Measurements from ENCODE around the gene OXLD1.

Gene OXLD1

GRCh38 chr17:81687770-81688541, 21.6 kb upstream of the OXLD1 start:
- no peaks in the 10 kb centered on the region for H3K27me3 ChIP-seq (ENCODE audit: low read depth, low read length)
- no peaks in the 10 kb centered on the region for H3K9me3 ChIP-seq (ENCODE audit: control insufficient read depth in 1 of 2, low read length in 2 of 2)
- H3K4me1 ChIP-seq (ENCODE audit: control insufficient read depth in 1 of 2, insufficient read depth in 2 of 2, low read length in 2 of 2): peaks cover 9 to 16% of the 10 kb centered on the region in 2 donors
- no peak overlapping the region for H3K4me3 ChIP-seq (ENCODE audit: low read depth in 1 of 2, low read length in 2 of 2)
- no peak overlapping the region for H3K27ac ChIP-seq (ENCODE audit: low read length)
- H3K36me3 ChIP-seq (ENCODE audit: control insufficient read depth in 1 of 2, insufficient read depth in 2 of 2, low read length in 2 of 2): peaks cover 39 to 72% of the 10 kb centered on the region in 2 donors

GRCh38 chr17:81686614-81687013, 20.2 kb upstream of the OXLD1 start:
- Histone ChIP-seq H3K4me3 (ENCODE audit: low read depth in 1 of 2, low read length in 2 of 2) (no peak overlapping the region), H3K27ac (ENCODE audit: low read length) (no peak overlapping the region), H3K9me3 (ENCODE audit: control insufficient read depth in 1 of 2, low read length in 2 of 2) (no peaks in the 10 kb centered on the region)

GRCh38 chr17:81685108-81685507, 18.7 kb upstream of the OXLD1 start:
- Histone ChIP-seq H3K27me3 (ENCODE audit: low read depth, low read length) (no peaks in the 10 kb centered on the region), H3K27ac (ENCODE audit: low read length) (peak overlapping the region; percentile 53), H3K36me3 (ENCODE audit: control insufficient read depth in 1 of 2, insufficient read depth in 2 of 2, low read length in 2 of 2) (peaks cover 25 to 50% of the 10 kb centered on the region in 2 donors), H3K4me3 (ENCODE audit: low read depth in 1 of 2, low read length in 2 of 2) (peak overlapping the region; percentile 81 to 82), H3K4me1 (ENCODE audit: control insufficient read depth in 1 of 2, insufficient read depth in 2 of 2, low read length in 2 of 2) (peaks cover 9 to 25% of the 10 kb centered on the region in 2 donors), H3K9me3 (ENCODE audit: control insufficient read depth in 1 of 2, low read length in 2 of 2) (no peaks in the 10 kb centered on the region)

More at GRCh38 chr17:81686614-81687013, 20.2 kb upstream of the OXLD1 start:
- no peaks in the 10 kb centered on the region for H3K27me3 ChIP-seq (ENCODE audit: low read depth, low read length)
- H3K4me1 ChIP-seq (ENCODE audit: control insufficient read depth in 1 of 2, insufficient read depth in 2 of 2, low read length in 2 of 2): peaks cover 9 to 25% of the 10 kb centered on the region in 2 donors
- H3K36me3 ChIP-seq (ENCODE audit: control insufficient read depth in 1 of 2, insufficient read depth in 2 of 2, low read length in 2 of 2): peaks cover 33 to 60% of the 10 kb centered on the region in 2 donors

GRCh38 chr17:81684442-81684911, 18.1 kb upstream of the OXLD1 start:
- Histone ChIP-seq H3K27me3 (ENCODE audit: low read depth, low read length) (no peaks in the 10 kb centered on the region), H3K4me1 (ENCODE audit: control insufficient read depth in 1 of 2, insufficient read depth in 2 of 2, low read length in 2 of 2) (peaks cover 9 to 25% of the 10 kb centered on the region in 2 donors), H3K27ac (ENCODE audit: low read length) (peak overlapping the region; percentile 53), H3K4me3 (ENCODE audit: low read depth in 1 of 2, low read length in 2 of 2) (peak overlapping the region; percentile 81 to 82), H3K9me3 (ENCODE audit: control insufficient read depth in 1 of 2, low read length in 2 of 2) (no peaks in the 10 kb centered on the region), H3K36me3 (ENCODE audit: control insufficient read depth in 1 of 2, insufficient read depth in 2 of 2, low read length in 2 of 2) (peaks cover 25 to 50% of the 10 kb centered on the region in 2 donors)

DNA sequence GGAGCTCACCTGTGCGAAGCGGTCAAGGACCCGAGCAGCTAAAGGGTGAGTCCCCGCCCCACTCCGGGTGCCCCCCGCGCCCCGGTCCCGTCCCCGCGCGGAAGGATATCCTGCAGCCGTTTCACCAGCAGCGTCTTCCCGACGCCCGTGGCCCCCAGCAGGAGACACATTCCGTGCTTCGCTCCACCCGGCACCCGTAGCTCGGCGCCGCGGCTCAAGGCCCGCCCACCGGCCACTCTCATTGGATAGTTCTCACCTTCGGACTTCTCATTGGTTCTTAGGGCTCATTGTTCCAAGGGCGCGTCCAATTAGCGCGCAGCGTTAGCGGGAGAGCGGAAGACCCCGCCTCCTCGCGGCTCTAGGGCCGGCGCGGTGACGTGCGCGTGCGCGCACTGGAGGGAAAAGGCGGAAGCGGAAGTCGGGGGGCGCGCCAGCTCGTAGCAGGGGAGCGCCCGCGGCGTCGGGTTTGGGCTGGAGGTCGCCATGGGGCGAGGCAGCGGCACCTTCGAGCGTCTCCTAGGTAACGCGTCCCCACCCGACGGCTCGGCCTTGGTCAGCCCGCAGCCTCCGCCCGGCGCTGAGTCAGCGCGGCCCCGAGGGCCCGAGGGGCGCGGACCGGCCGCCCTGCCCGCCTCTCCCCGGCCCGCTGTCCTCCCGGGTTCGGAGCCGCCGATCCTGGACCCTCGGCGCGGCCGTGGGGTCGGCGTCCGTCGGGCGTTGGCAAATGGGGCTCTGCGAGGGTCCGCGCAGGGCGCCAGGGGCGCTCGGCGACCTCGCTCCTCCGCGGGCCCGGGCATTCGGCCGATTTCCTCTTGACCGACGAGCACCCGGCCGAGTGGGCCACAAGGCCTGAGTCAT, 17.4 kb upstream of the OXLD1 start, which contains the start of the genes ARL16 and HGS:
TSS of gene ARL16 (minus strand) at position 214 of the 858 bp plus-strand sequence. CDS start at position 170, 44 bp downstream.
TSS of gene HGS (plus strand) at position 428 of the 858 bp plus-strand sequence. CDS start at position 484, 56 bp downstream.
- Histone ChIP-seq H3K4me3 (ENCODE audit: low read depth in 1 of 2, low read length in 2 of 2) (peak within 1 kb of the TSS; percentile 81 to 82), H3K4me1 (ENCODE audit: control insufficient read depth in 1 of 2, insufficient read depth in 2 of 2, low read length in 2 of 2) (peaks cover 9 to 25% of the 10 kb centered on the region in 2 donors), H3K9me3 (ENCODE audit: control insufficient read depth in 1 of 2, low read length in 2 of 2) (no peaks in the 10 kb centered on the region), H3K36me3 (ENCODE audit: control insufficient read depth in 1 of 2, insufficient read depth in 2 of 2, low read length in 2 of 2) (peaks cover 21 to 44% of the 10 kb centered on the region in 2 donors), H3K27me3 (ENCODE audit: low read depth, low read length) (no peaks in the 10 kb centered on the region), H3K27ac (ENCODE audit: low read length) (peak within 1 kb of the TSS; percentile 56)

DNA sequence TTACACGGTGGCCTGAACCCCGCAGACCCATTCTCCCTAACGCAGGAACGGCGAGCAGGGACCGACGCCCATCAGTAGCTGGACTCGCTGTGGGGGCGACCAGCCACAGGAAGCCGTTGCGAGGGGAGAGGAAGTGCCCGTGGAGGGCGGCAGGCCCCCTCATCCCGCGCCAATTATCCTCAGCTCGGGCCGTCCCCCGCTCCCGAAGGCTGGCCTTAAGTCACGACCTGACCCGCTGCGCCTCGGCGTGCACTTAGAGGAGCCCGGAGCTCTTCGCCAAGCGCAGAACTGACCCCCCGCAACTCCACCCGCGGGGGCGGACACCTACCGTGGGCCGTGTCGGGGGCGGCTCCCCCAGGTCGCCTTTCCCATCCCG, 16.8 kb upstream of the OXLD1 start:
- H3K27ac ChIP-seq (ENCODE audit: low read length): peak overlapping the region; percentile 56
- H3K27me3 ChIP-seq (ENCODE audit: low read depth, low read length): no peaks in the 10 kb centered on the region
- H3K4me3 ChIP-seq (ENCODE audit: low read depth in 1 of 2, low read length in 2 of 2): peak overlapping the region; percentile 81 to 82
- peaks cover 9 to 25% of the 10 kb centered on the region in 2 donors for H3K4me1 ChIP-seq (ENCODE audit: control insufficient read depth in 1 of 2, insufficient read depth in 2 of 2, low read length in 2 of 2)
- peaks cover 15 to 38% of the 10 kb centered on the region in 2 donors for H3K36me3 ChIP-seq (ENCODE audit: control insufficient read depth in 1 of 2, insufficient read depth in 2 of 2, low read length in 2 of 2)
- no peaks in the 10 kb centered on the region for H3K9me3 ChIP-seq (ENCODE audit: control insufficient read depth in 1 of 2, low read length in 2 of 2)

GRCh38 chr17:81682565-81683207, 16.3 kb upstream of the OXLD1 start:
- no peaks in the 10 kb centered on the region for H3K27me3 ChIP-seq (ENCODE audit: low read depth, low read length)
- no peaks in the 10 kb centered on the region for H3K9me3 ChIP-seq (ENCODE audit: control insufficient read depth in 1 of 2, low read length in 2 of 2)
- H3K4me3 ChIP-seq (ENCODE audit: low read depth in 1 of 2, low read length in 2 of 2): peak overlapping the region; percentile 81 to 82
- H3K36me3 ChIP-seq (ENCODE audit: control insufficient read depth in 1 of 2, insufficient read depth in 2 of 2, low read length in 2 of 2): peaks cover 14 to 33% of the 10 kb centered on the region in 2 donors
- H3K4me1 ChIP-seq (ENCODE audit: control insufficient read depth in 1 of 2, insufficient read depth in 2 of 2, low read length in 2 of 2): peaks cover 9 to 25% of the 10 kb centered on the region in 2 donors
- H3K27ac ChIP-seq (ENCODE audit: low read length): peak overlapping the region; percentile 56

- H3K36me3 ChIP-seq (ENCODE audit: control insufficient read depth in 1 of 2, insufficient read depth in 2 of 2, low read length in 2 of 2): peaks cover 6 to 23% of the 10 kb centered on the region in 2 donors
- H3K4me3 ChIP-seq (ENCODE audit: low read depth in 1 of 2, low read length in 2 of 2): no peak overlapping the region
- H3K4me1 ChIP-seq (ENCODE audit: control insufficient read depth in 1 of 2, insufficient read depth in 2 of 2, low read length in 2 of 2): peaks cover 9 to 25% of the 10 kb centered on the region in 2 donors
- H3K27me3 ChIP-seq (ENCODE audit: low read depth, low read length): no peaks in the 10 kb centered on the region
- no peaks in the 10 kb centered on the region for H3K9me3 ChIP-seq (ENCODE audit: control insufficient read depth in 1 of 2, low read length in 2 of 2)
- H3K27ac ChIP-seq (ENCODE audit: low read length): no peak overlapping the region
Observed at GRCh38 chr17:81681672-81682071, 15.3 kb upstream of the OXLD1 start.

DNA sequence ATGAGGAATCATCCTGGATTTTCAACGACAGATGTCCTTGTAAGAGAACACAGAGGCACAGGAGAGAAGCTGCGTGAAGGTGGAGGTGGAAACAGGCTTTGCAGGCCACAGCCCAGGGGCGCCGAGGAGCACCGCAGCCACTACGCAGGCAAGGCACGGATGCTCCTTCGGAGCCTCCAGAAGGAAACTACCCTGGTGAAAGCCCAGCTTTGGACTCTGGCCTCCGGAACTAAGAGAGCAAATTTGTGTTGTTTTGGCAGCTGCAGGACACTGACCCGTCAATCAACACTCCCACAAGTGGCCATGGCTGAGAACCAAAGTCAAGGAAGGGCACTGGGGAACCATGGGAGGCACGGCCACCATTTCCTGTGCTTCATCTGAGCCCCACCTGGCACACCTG, 13.7 kb upstream of the OXLD1 start:
- H3K4me1 ChIP-seq (ENCODE audit: control insufficient read depth in 1 of 2, insufficient read depth in 2 of 2, low read length in 2 of 2): peaks cover 7 to 20% of the 10 kb centered on the region in 2 donors
- H3K9me3 ChIP-seq (ENCODE audit: control insufficient read depth in 1 of 2, low read length in 2 of 2): no peaks in the 10 kb centered on the region
- peaks cover 0 to 17% of the 10 kb centered on the region in 2 donors for H3K36me3 ChIP-seq (ENCODE audit: control insufficient read depth in 1 of 2, insufficient read depth in 2 of 2, low read length in 2 of 2)
- H3K4me3 ChIP-seq (ENCODE audit: low read depth in 1 of 2, low read length in 2 of 2): no peak overlapping the region
- H3K27me3 ChIP-seq (ENCODE audit: low read depth, low read length): no peaks in the 10 kb centered on the region
- H3K27ac ChIP-seq (ENCODE audit: low read length): no peak overlapping the region

GRCh38 chr17:81676906-81677305, 10.5 kb upstream of the OXLD1 start:
- Histone ChIP-seq H3K4me1 (ENCODE audit: control insufficient read depth in 1 of 2, insufficient read depth in 2 of 2, low read length in 2 of 2) (no peaks in the 10 kb centered on the region), H3K27me3 (ENCODE audit: low read depth, low read length) (no peaks in the 10 kb centered on the region), H3K27ac (ENCODE audit: low read length) (no peak overlapping the region), H3K4me3 (ENCODE audit: low read depth in 1 of 2, low read length in 2 of 2) (no peak overlapping the region), H3K36me3 (ENCODE audit: control insufficient read depth in 1 of 2, insufficient read depth in 2 of 2, low read length in 2 of 2) (peaks cover 8 to 38% of the 10 kb centered on the region in 2 donors), H3K9me3 (ENCODE audit: control insufficient read depth in 1 of 2, low read length in 2 of 2) (no peaks in the 10 kb centered on the region)

All from muscle layer of duodenum (tissue), 2 donors.